ENCODE measurements around the gene CT45A10.
"Not testable (repeated sequence)": the region's sequence is repeated elsewhere in the genome, so short reads cannot be mapped to it uniquely, and the experiment has no call there.

Gene CT45A10

GRCh38 chrX:135888230-135888629, 5.0 kb downstream of the CT45A10 start:
- not testable (repeated sequence) for H3K36me3 ChIP-seq (ENCODE audit: control insufficient read depth in 1 of 2, insufficient read depth in 2 of 2, low read length in 2 of 2); H3K4me3 ChIP-seq (ENCODE audit: low read depth in 1 of 2, low read length in 2 of 2); H3K9ac ChIP-seq (ENCODE audit: low read depth in 1 of 2, low read length in 2 of 2); H3K9me3 ChIP-seq (ENCODE audit: control insufficient read depth in 1 of 2, low read length in 2 of 2); H3K4me1 ChIP-seq (ENCODE audit: control insufficient read depth in 1 of 2, insufficient read depth in 2 of 2, low read length in 2 of 2); H3K27ac ChIP-seq (ENCODE audit: low read depth, low read length); H3K27me3 ChIP-seq (ENCODE audit: control insufficient read depth in 1 of 2, insufficient read depth in 2 of 2, low read length in 2 of 2)

- not testable (repeated sequence) for H3K36me3 ChIP-seq (ENCODE audit: control insufficient read depth in 1 of 2, insufficient read depth in 2 of 2, low read length in 2 of 2); H3K27ac ChIP-seq (ENCODE audit: low read depth, low read length); H3K4me1 ChIP-seq (ENCODE audit: control insufficient read depth in 1 of 2, insufficient read depth in 2 of 2, low read length in 2 of 2); H3K4me3 ChIP-seq (ENCODE audit: low read depth in 1 of 2, low read length in 2 of 2); H3K27me3 ChIP-seq (ENCODE audit: control insufficient read depth in 1 of 2, insufficient read depth in 2 of 2, low read length in 2 of 2); H3K9ac ChIP-seq (ENCODE audit: low read depth in 1 of 2, low read length in 2 of 2); H3K9me3 ChIP-seq (ENCODE audit: control insufficient read depth in 1 of 2, low read length in 2 of 2)
Measured at GRCh38 chrX:135882741-135883140, 10.5 kb downstream of the CT45A10 start.

GRCh38 chrX:135871712-135872111, 21.5 kb downstream of the CT45A10 start, which contains the start of gene CT45A9:
Gene CT45A9, minus strand, starts transcription at chrX:135871812. Its CDS starts 3,751 bp downstream, at chrX:135868061.
- not testable (repeated sequence) for H3K4me1 ChIP-seq (ENCODE audit: control insufficient read depth in 1 of 2, insufficient read depth in 2 of 2, low read length in 2 of 2); H3K9ac ChIP-seq (ENCODE audit: low read depth in 1 of 2, low read length in 2 of 2); H3K27ac ChIP-seq (ENCODE audit: low read depth, low read length); H3K36me3 ChIP-seq (ENCODE audit: control insufficient read depth in 1 of 2, insufficient read depth in 2 of 2, low read length in 2 of 2); H3K4me3 ChIP-seq (ENCODE audit: low read depth in 1 of 2, low read length in 2 of 2); H3K9me3 ChIP-seq (ENCODE audit: control insufficient read depth in 1 of 2, low read length in 2 of 2); H3K27me3 ChIP-seq (ENCODE audit: control insufficient read depth in 1 of 2, insufficient read depth in 2 of 2, low read length in 2 of 2)

GRCh38 chrX:135854438-135854837, 38.8 kb downstream of the CT45A10 start, which contains the start of gene CT45A8:
Gene CT45A8, minus strand, starts transcription at chrX:135854538. Its CDS starts 3,755 bp downstream, at chrX:135850783.
- H3K4me1 ChIP-seq (ENCODE audit: control insufficient read depth in 1 of 2, insufficient read depth in 2 of 2, low read length in 2 of 2); H3K4me3 ChIP-seq (ENCODE audit: low read depth in 1 of 2, low read length in 2 of 2); H3K27me3 ChIP-seq (ENCODE audit: control insufficient read depth in 1 of 2, insufficient read depth in 2 of 2, low read length in 2 of 2); H3K9ac ChIP-seq (ENCODE audit: low read depth in 1 of 2, low read length in 2 of 2); H3K9me3 ChIP-seq (ENCODE audit: control insufficient read depth in 1 of 2, low read length in 2 of 2); H3K27ac ChIP-seq (ENCODE audit: low read depth, low read length); H3K36me3 ChIP-seq (ENCODE audit: control insufficient read depth in 1 of 2, insufficient read depth in 2 of 2, low read length in 2 of 2): not testable (repeated sequence)

- not testable (repeated sequence) for H3K27ac ChIP-seq (ENCODE audit: low read depth, low read length); H3K27me3 ChIP-seq (ENCODE audit: control insufficient read depth in 1 of 2, insufficient read depth in 2 of 2, low read length in 2 of 2); H3K4me3 ChIP-seq (ENCODE audit: low read depth in 1 of 2, low read length in 2 of 2); H3K4me1 ChIP-seq (ENCODE audit: control insufficient read depth in 1 of 2, insufficient read depth in 2 of 2, low read length in 2 of 2); H3K36me3 ChIP-seq (ENCODE audit: control insufficient read depth in 1 of 2, insufficient read depth in 2 of 2, low read length in 2 of 2); H3K9me3 ChIP-seq (ENCODE audit: control insufficient read depth in 1 of 2, low read length in 2 of 2); H3K9ac ChIP-seq (ENCODE audit: low read depth in 1 of 2, low read length in 2 of 2)
Measured at GRCh38 chrX:135837180-135837579, 56.1 kb downstream of the CT45A10 start, which contains the start of gene CT45A7. Gene CT45A7, minus strand, starts transcription at chrX:135837280. Its CDS starts 3,747 bp downstream, at chrX:135833533.
